SK-MEL-5 (cell line): ENCODE data around the gene FES. TPM values are rescaled to one million over a fixed set of nuclear protein-coding genes. Genes with fewer than 3 reads are reported as not detected.
"Not testable (repeated sequence)": the region's sequence is repeated elsewhere in the genome, so short reads cannot be mapped to it uniquely, and the experiment has no call there.

Experiments
- DNase-seq: peaks from one replicate; pipeline ENCODE4 v3.0.0-alpha.2; 2016; ENCODE audit warnings: low read depth, low spot score
- in situ Hi-C: cut with HindIII; loops from 2 replicates; pipeline ENCODE4 v1.10.0; 2016; ENCODE audit warnings: low sequenced_read_pairs, high pct_unique_total_duplicates, low pct_unique_long_range_greater_than_20kb
- total RNA-seq: library from RNA; depleted of rRNA; stranded (reverse); fragments of >200 nt; shearing (Covaris generic); gene quantifications from 2 replicates; pipeline ENCODE4 v1.2.3, GENCODE V29; 2014

Gene FES
- total RNA-seq, 1 experiment from 2014 or later, result 0.16 TPM

- in situ Hi-C loops, result no loop called here
Observed at GRCh38 chr15:90901175-90902039, 17.1 kb downstream of the FES start.

DNA sequence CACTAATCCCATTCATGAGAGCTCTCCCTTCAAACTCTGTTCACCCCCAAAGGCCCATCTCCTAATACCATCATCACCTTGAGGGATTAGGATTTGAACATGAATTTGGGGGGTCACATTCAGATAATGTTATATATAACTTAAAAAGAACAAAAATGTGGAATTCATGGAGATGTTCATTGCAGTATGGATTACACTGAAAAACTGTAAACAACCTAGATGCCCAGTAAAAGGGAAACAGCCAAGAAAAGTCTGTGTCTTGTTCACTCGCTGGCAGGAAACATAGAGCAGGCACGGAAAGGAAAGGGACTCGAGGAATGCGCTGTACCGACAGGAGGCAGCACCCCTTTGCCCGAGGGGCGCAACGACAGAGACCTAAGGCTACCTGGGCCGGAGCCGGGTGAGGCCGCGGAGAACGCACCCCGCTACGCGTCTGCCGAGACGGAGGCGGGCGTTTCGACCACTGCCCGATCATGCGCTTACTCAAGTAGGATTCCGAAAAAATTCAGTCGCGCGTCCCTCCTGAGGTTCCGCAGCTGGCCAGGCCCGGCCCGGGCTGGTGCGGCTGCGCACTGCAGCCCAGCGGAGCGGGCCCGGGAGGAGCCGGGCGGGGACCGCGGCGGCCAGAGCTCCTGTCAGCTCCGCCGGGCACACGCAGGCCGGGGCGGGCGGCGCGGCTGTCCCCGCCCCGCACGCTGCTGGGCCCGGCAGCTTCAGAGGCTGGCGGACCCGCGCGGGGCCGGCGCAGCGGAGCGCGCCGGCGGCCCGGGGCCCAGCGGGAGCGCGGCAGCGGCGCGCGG is 17.9 kb downstream of the FES start:
- peak; percentile 74 for DNase-seq
- in situ Hi-C loops, result no loop called here

More at GRCh38 chr15:90901175-90902039, 17.1 kb downstream of the FES start:
- peak; percentile 47 for DNase-seq

DNA sequence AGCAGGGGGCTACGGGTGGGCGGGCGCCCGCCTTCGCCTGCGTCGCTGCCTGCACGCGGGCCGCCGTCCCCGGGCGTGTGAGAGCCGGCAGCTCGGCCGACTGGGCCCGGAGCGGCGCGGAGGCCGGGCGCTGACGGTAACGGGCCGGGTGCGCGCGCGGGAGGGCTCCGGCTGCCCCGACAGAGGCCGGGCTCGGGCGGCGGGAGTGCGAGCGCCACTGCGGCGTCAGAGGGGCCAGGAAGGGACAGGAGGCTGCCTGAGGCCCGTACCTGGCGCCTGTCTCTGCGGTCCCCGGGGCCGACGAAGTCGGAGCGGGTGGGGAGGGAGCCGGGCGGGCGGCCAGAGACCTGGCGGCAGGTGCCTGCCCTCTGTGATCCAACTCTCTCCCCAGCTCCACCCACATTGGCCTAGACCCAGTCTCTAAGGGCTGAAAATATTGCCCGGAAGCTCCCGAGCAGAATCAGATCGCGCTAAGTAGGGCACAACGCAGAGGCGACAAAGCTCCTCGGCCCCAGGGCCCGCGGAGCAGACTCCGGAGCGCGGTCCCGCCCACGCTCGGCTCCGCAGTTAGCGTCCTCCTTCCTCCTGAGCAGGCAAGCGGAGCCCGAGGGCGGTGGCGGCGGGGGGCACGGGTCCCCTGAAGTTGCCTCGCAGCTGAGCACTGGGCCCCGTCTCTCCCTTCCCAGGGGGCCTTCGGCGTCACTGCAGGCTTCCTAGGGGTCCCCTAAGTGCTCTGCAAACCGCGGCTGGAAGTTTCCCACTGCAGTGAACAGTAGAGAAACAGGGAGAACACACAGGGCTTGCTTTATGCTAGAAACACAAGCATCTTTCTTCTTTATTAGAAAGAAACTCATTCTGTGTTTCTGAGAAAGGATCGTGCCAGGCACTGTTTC is 18.8 kb downstream of the FES start, which contains the start of gene MAN2A2:
Gene MAN2A2 (plus strand): TSS at position 463 of the 893 bp plus-strand sequence. CDS start 906 bp downstream, outside the sequence.
- DNase-seq, result peak; percentile 34
- in situ Hi-C loops, result no loop called here

- in situ Hi-C loops, result no loop called here
- peak; percentile 53 for DNase-seq
Observed at GRCh38 chr15:90903733-90904536, 19.6 kb downstream of the FES start.

- in situ Hi-C loops, result no loop called here
Observed at GRCh38 chr15:90904746-90905145, 20.4 kb downstream of the FES start.

GRCh38 chr15:90905306-90906180 is 21.2 kb downstream of the FES start:
- no peak for DNase-seq
- in situ Hi-C loops, result no loop called here

More at GRCh38 chr15:90904746-90905145, 20.4 kb downstream of the FES start:
- DNase-seq, result no peak

GRCh38 chr15:90906181-90906849 is 22.0 kb downstream of the FES start:
- in situ Hi-C loops, result no loop called here
- DNase-seq, result no peak

- DNase-seq, result no peak
- in situ Hi-C loops, result no loop called here
Observed at GRCh38 chr15:90907051-90907660, 22.9 kb downstream of the FES start.

GRCh38 chr15:90907838-90908507 is 23.7 kb downstream of the FES start:
- DNase-seq, result peak; percentile 56

GRCh38 chr15:90909449-90909848 is 25.1 kb downstream of the FES start:
- DNase-seq, in situ Hi-C loops: not testable (repeated sequence)

More at GRCh38 chr15:90907838-90908507, 23.7 kb downstream of the FES start:
- in situ Hi-C loops, result no loop called here

GRCh38 chr15:90909976-90910375 is 25.7 kb downstream of the FES start:
- DNase-seq, result no peak
- in situ Hi-C loops, result no loop called here

DNA sequence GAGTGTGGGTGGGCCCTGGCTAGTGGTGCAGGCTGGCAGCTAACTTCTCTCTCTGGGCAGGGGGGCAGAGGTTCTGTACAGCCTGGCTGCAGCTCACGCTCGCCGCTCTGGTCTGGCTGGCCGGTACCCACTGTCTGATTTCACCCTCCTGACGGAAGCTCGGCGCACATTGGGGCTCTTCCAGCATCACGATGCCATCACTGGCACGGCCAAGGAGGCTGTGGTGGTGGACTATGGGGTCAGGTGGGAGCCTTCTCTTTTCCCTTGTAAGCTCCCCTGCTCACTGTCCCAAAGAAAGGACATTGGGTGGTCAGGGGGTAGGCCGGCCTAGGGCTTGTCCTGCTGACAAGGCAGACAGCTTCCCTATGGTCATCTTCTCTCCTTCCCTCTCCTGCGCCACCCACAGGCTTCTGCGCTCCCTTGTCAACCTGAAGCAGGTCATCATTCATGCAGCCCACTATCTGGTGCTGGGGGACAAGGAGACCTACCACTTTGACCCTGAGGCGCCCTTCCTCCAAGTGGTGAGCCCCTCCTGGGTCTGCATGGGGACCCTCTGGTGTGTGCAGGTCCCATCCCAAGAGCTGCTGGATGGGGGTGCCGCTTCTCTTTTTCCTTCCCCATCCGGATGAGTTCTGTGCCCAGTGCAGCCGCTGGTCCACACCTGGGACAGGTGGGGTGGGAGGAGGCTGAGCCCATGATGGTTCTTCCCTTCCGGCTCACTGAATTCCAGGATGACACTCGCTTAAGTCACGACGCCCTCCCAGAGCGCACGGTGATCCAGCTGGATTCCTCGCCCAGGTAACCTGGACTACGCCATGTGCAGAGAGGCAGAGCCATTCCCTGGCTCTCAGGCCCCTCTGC is 26.4 kb downstream of the FES start:
- in situ Hi-C loops, result no loop called here

GRCh38 chr15:90911302-90911623 is 27.0 kb downstream of the FES start:
- DNase-seq, result no peak
- in situ Hi-C loops, result no loop called here

More for the DNA sequence above, 26.4 kb downstream of the FES start:
- DNase-seq, result no peak
